GM19099 (cell line): ENCODE data around the gene PDZD2.

Experiments used
- POLR2A ChIP-seq: IDR thresholded peaks from 3 replicates; pipeline ENCODE4 v1.6.1; 2011; ENCODE audit warnings: low read depth; ENCODE audit not compliant: insufficient read length; ENCODE audit errors: extremely low read depth

Gene PDZD2

GRCh38 chr5:32135086-32135485 is 496.2 kb downstream of the PDZD2 start:
- no peak for TF ChIP-seq POLR2A

GRCh38 chr5:32136342-32136741 is 497.4 kb downstream of the PDZD2 start:
- TF ChIP-seq POLR2A = no peak

GRCh38 chr5:32138839-32139493 is 500.0 kb downstream of the PDZD2 start:
- no peak for TF ChIP-seq POLR2A

GRCh38 chr5:32143617-32144377 is 504.9 kb downstream of the PDZD2 start:
- no peak for TF ChIP-seq POLR2A

GRCh38 chr5:32144378-32145207 is 505.7 kb downstream of the PDZD2 start:
- no peak for TF ChIP-seq POLR2A

DNA sequence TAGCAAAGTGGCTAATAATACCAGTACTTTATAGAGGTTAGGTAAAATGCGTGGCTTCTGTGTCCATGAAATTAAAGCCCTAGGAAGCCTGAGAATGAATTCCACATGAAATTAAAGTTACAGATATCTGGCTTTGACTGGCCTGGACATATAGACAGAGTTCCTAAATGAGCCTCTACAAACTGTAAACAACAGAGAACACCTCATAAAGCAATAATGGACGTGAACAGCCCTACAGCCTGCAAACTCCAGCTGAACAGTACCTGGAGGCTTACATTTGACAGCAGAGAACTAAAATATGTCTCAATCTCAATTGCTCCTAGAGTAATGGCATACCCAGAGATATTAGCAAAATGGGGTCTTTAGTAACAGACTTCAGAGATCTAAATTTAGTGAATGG is 506.4 kb downstream of the PDZD2 start:
- no peak for TF ChIP-seq POLR2A

- TF ChIP-seq POLR2A = no peak
Measured at GRCh38 chr5:32147236-32147635, 508.3 kb downstream of the PDZD2 start.

DNA sequence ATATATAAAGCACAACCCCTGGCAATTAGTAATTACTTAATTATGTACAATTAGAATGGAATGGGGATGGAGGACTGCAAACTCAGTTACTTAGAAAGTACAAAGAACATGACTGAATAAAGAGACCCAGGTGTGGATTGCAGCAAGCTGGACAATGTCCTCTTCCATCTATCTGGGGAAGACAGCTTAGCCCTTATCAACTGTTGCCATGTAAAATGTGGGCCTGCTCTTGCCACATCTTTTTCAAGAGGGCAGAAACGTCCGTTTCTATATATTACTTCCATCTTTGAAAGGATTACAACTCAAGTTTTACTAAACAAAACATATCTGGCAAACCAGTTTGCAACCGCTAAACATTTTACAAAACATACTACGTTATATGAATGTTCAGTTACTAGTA is 509.0 kb downstream of the PDZD2 start:
- no peak for TF ChIP-seq POLR2A

DNA sequence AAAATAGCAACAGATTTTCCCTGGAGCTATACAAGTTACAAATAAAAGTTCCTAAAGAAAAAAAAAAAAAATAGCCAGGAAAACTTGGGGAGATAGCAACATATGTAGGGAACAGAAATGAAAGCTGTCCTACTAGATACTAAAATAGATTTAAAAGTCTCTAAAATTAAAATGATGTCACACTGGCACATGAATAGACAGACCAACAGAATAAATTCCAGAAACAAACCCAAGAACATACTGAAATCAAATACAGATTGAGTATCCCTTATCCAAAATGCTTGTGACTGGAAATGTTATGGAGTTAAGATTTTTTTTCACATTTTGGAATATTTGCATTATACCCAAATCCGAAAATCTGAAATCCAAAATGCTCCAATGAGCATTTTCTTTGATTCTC is 511.4 kb downstream of the PDZD2 start:
- no peak for TF ChIP-seq POLR2A

DNA sequence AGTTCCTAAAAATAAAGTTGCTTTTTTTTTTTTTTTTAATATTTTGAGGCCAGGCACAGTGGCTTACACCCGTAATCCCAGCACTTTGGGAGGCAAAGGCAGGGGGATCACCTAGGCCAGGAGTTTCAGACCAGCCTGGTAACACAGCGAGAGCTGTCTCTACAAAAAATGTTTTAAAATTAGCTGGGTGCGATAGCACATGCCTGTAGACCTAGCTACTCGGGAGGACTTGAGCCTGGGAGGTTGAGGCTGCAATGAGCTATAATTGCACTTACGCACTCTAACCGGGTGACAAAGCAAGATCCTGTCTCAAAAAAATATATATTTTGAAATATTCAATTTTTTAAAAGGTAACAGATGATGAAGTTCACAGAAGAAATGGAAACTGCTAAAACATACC is 512.3 kb downstream of the PDZD2 start:
- no peak for TF ChIP-seq POLR2A

DNA sequence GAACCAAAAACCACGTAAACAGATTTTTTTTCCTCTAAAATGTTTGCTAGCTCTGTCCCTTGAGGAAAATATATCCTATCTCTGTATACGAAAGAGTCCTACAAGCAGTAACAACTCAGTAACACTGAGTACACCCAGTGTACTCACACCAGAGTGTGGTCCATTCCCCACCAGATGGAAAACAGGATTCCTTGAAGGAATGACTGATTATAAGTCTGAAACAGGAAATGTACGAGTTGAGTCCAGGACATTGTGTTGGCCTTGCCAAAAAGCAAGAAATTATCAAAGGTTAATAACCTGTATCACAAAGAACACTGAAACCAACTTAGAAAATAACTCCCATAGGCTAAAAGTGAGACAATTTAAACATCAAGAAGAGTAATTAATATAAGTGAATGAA is 514.8 kb downstream of the PDZD2 start:
- no peak for TF ChIP-seq POLR2A

DNA sequence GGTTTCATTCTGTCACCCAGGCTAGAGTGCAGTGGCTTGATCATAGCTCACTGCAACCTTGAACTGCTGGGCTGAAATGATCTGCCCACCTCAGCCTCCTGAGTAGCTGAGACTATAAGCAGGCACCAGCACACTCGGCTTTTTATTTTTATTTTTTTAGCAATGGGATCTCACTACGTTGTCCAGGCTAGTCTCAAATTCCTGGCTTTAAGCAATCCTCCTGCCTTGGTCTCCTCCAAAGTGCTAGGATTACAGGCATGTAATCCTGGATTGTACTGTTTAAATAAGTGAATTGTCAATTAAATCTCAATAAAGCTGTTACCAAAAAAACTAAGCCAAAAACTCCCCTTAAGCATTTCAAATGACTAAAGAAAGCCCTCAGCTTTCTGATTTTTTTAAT is 516.3 kb downstream of the PDZD2 start:
- no peak for TF ChIP-seq POLR2A

DNA sequence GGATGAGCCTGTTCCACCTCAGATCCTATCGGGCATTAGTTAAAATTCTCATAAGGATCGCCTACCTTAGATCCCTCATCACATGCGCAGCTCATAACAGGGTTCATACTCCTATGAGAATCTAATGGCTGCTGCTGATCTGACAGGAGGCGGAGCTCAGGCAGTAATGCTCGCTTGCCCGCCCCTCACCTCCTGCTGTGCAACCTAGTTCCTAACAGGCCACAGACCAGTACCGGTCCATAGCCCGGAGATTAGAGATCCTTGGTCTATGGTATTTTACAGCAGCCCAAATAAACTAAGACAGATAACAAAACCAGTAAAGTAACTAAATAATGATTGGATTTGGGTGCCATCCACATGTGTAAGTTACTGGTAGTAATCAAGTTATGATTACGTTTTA is 517.7 kb downstream of the PDZD2 start:
- no peak for TF ChIP-seq POLR2A

GRCh38 chr5:32157078-32157477 is 518.1 kb downstream of the PDZD2 start:
- no peak for TF ChIP-seq POLR2A

DNA sequence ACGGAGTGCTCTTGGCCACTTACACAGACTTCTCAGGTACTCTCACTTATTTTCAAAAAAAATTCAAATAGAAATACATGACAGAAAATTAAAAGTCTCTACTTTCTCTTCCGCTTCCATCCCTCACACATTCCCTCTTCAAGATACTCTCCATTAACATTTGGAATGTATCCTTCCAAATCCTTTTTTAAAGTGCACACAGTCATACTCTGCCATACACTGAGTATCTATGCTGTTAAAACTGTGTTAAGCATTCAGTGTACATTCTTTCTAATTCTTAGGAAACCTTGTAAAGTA is 519.7 kb downstream of the PDZD2 start:
- TF ChIP-seq POLR2A = no peak

DNA sequence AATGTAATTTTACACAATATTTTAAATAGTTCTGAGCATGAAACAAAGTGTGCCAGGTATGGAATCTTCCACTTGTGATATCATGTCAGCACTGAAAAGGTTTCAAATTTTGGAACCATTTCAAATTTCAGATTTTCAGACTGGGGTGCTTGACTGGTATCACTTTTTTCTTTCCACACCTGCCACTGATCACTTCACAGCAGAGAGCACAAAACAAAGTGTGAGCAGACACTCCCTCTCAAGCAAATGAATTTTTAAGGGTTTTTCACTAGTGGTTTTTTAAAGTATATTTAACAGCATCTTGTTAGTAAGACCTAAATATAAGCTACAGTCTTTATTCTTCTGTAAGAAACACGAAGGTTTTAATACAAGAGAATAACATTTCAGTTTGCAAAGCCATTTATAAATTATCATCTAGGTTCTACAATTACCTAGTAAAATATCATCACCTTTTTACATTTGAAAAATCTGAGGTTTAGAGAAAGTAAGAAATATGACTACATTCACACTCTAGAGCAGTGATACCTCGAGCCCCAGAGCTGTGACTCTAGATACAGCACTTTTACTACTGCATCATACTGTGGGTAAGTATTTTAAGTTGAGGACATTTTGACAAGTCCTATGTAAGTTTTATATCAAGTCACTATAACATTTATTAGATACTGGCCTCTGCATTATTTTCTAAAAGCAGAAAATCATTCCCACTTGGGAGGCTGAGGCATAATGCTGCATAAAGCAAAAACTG is 520.6 kb downstream of the PDZD2 start:
- no peak for TF ChIP-seq POLR2A

- TF ChIP-seq POLR2A = no peak
Measured at GRCh38 chr5:32160228-32160627, 521.3 kb downstream of the PDZD2 start.
